ENCODE results near the gene CD79B. TPM values are rescaled to one million over a fixed set of nuclear protein-coding genes. Genes with fewer than 3 reads are reported as not detected.

Gene CD79B
- total and polyA plus RNA-seq, 12 donors: 0.69 to 4.5 (median 2.2) TPM; not detected in 1

DNA sequence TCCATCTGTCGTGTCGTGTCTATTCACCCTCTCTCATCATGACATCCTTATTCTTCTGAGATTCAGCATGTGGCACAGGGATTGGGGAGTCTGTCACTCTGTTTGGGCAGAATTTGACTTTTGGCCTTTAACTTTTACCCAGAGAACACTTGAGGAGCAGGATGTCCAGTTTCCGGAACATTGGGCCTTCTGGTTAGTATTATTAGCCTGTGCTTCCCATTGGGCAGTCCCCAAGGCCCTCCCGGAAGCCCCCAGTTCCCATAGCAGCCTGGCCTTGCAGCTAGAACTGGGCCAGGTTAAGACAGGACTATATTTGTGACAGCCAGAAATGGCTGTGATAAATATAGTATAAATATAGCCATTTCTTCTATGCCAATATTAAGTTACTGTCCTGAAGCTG, 31.0 kb upstream of the CD79B start:
- Histone ChIP-seq H3K4me1 (replicated peaks in 1 of 2) (peaks cover 0 to 8% of the 10 kb centered on the region in 2 donors), H3K4me3 (no peak overlapping the region), H3K27ac (peak overlapping the region in 2 of 5 donors; percentile 51 to 82), H3K36me3 (replicated peaks in 1 of 2) (no peaks in the 10 kb centered on the region), H3K9me3 (replicated peaks in 1 of 3) (no peaks in the 10 kb centered on the region), H3K27me3 (no peaks in the 10 kb centered on the region)
- intact Hi-C loops (cut with DNase I): no loop called here
- 73 to 74% (median 74%) methylated on average over 4 of the region's 4 CpGs for WGBS, 4 donors
- peak in 3 of 7 donors; percentile 49 to 73 (median 55) for DNase-seq
- TF ChIP-seq, protein P1, sequence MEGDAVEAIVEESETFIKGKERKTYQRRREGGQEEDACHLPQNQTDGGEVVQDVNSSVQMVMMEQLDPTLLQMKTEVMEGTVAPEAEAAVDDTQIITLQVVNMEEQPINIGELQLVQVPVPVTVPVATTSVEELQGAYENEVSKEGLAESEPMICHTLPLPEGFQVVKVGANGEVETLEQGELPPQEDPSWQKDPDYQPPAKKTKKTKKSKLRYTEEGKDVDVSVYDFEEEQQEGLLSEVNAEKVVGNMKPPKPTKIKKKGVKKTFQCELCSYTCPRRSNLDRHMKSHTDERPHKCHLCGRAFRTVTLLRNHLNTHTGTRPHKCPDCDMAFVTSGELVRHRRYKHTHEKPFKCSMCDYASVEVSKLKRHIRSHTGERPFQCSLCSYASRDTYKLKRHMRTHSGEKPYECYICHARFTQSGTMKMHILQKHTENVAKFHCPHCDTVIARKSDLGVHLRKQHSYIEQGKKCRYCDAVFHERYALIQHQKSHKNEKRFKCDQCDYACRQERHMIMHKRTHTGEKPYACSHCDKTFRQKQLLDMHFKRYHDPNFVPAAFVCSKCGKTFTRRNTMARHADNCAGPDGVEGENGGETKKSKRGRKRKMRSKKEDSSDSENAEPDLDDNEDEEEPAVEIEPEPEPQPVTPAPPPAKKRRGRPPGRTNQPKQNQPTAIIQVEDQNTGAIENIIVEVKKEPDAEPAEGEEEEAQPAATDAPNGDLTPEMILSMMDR (IDR thresholded peaks at IDR 0.05): no peak
- TF ChIP-seq POLR2A (IDR thresholded peaks at IDR 0.05): no peak

DNA sequence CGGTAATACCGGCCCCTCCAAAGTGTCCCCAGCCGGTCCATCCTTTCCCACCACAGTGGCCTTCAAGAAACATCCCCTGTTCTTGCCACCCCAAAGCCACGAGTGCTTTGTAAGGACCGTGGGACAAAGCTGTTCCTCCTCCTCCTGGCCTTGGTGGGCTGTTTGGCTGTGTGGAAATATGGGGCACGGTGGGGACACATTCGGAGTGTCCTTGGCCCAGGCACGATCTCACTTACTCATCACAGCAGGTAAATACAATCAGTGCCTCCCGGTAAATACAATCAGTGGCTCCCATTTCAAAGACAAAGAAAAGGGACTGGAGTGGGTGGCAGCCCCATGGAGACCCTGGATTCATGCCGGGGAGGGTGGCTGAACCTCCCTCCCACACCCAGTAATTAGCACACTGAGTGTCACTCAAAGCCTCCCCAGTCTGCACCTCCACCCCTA, 30.2 kb upstream of the CD79B start:
- no peak overlapping the region for H3K4me3 ChIP-seq
- WGBS, 4 donors: 37 to 40% (median 39%) methylated on average over 1 to 10 of the region's 10 CpGs
- TF ChIP-seq, protein P1 (IDR thresholded peaks at IDR 0.05): no peak
- TF ChIP-seq POLR2A (IDR thresholded peaks at IDR 0.05): no peak
- H3K27ac ChIP-seq: peak overlapping the region in 3 of 5 donors; percentile 32 to 82 (median 52)
- peaks cover 0 to 8% of the 10 kb centered on the region in 2 donors for H3K4me1 ChIP-seq (replicated peaks in 1 of 2)
- H3K27me3 ChIP-seq: no peaks in the 10 kb centered on the region
- H3K36me3 ChIP-seq (replicated peaks in 1 of 2): no peaks in the 10 kb centered on the region
- no peaks in the 10 kb centered on the region for H3K9me3 ChIP-seq (replicated peaks in 1 of 3)
- peak in 3 of 7 donors; percentile 39 to 45 (median 42) for DNase-seq
- intact Hi-C loops (cut with DNase I): no loop called here

DNA sequence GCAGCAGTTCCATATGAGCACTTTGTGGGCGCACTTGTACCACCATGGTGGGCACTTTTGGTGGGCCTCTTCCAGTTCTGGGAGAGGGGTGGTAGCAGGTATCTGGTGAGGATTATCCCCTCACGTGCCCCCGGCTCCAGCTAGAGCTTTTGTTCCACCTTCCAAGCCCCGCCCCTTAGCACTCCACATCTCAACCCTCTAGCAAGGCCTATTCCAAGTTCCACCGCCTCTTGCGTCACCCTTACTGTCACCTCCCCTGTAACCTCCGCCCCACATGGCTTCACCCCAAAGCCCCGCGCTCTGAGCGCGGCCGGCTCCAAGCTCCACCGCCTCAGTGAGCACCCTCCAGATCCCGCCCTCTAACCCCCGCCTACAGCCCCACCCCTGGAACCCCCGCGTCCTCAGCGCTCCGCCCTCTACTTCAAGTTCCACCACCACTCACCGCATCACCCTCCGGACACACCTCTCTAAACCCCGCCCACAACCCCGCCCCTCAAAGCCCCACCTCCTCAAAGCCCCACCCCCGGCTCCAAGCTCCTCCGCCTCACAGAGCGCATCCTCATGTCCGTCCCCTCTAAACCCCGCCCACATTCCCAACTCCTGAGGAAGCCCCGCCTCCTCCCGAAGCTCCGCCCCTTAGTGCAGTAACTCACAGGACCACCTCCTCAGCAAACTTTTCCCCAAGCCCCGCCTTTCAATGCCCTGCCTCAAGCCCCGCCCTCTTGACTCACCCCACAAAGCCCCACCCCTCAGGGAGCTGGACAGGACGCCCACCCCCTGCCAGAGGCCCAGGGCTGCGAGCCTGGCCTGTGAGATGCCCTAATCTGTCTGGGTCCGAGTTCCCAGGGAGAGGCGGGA, 29.5 kb upstream of the CD79B start:
- H3K27ac ChIP-seq: peak overlapping the region in 2 of 5 donors; percentile 52 to 82
- no peaks in the 10 kb centered on the region for H3K27me3 ChIP-seq
- H3K9me3 ChIP-seq (replicated peaks in 1 of 3): no peaks in the 10 kb centered on the region
- intact Hi-C loops (cut with DNase I): no loop called here
- H3K36me3 ChIP-seq (replicated peaks in 1 of 2): no peaks in the 10 kb centered on the region
- WGBS, 4 donors: 12 to 22% (median 15%) methylated on average over 23 to 37 of the region's 37 CpGs
- H3K4me3 ChIP-seq: peak overlapping the region in 1 of 4 donors; percentile 17
- DNase-seq: peak; percentile 79 to 91 (median 83)
- peaks cover 0 to 8% of the 10 kb centered on the region in 2 donors for H3K4me1 ChIP-seq (replicated peaks in 1 of 2)
- TF ChIP-seq, protein P1 (IDR thresholded peaks at IDR 0.05): no peak
- TF ChIP-seq POLR2A (IDR thresholded peaks at IDR 0.05): no peak

DNA sequence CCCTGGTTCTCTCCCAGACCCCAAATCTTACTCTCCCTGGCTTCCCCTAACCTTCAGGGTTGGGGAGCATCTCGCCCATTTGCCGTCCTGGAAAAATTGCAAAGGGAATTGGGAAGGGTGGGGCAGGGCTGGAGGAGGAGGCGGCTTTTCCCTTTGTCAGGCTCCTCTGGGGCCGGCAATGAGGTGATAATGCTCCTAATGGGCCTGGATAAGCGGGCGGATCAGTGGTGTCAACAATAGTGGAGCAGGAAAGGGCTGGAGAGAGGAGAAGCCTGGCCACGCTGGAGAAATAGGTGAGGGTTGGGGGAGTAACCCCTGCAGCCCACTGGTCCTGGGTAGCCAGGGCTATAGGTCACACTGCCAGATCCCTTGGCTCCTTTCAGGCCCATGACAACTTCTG, 28.3 kb upstream of the CD79B start:
- H3K27ac ChIP-seq: no peak overlapping the region
- no peak for TF ChIP-seq POLR2A (IDR thresholded peaks at IDR 0.05)
- TF ChIP-seq, protein P1 (IDR thresholded peaks at IDR 0.05): no peak
- H3K4me1 ChIP-seq (replicated peaks in 1 of 2): peaks cover 0 to 13% of the 10 kb centered on the region in 2 donors
- intact Hi-C loops (cut with DNase I): no loop called here
- no peak for DNase-seq
- no peaks in the 10 kb centered on the region for H3K9me3 ChIP-seq (replicated peaks in 1 of 3)
- H3K4me3 ChIP-seq: no peak overlapping the region
- no peaks in the 10 kb centered on the region for H3K27me3 ChIP-seq
- no peaks in the 10 kb centered on the region for H3K36me3 ChIP-seq (replicated peaks in 1 of 2)
- WGBS, 4 donors: 76 to 83% (median 80%) methylated on average over 7 of the region's 7 CpGs
